T1000 (cell line): ENCODE results near the gene PIBF1.
"Not testable (repeated sequence)": the region's sequence is repeated elsewhere in the genome, so short reads cannot be mapped to it uniquely, and the experiment has no call there.

ENCODE experiments used
- DNase-seq: peaks from one replicate; lab custom pipeline; 2025; ENCODE audit warnings: mixed read lengths; lab: John Stamatoyannopoulos, UW

Gene PIBF1

GRCh38 chr13:73011751-73012150 lies 229.8 kb downstream of the PIBF1 start:
- no peak for DNase-seq

- no peak for DNase-seq
Measured at GRCh38 chr13:73015805-73016204, 233.9 kb downstream of the PIBF1 start.

- no peak for DNase-seq
Measured at GRCh38 chr13:73018336-73018735, 236.4 kb downstream of the PIBF1 start.

GRCh38 chr13:73025217-73026012 lies 243.5 kb downstream of the PIBF1 start:
- no peak for DNase-seq

- DNase-seq: no peak
Measured at GRCh38 chr13:73034901-73035300, 253.0 kb downstream of the PIBF1 start.

GRCh38 chr13:73035660-73036059 lies 253.7 kb downstream of the PIBF1 start:
- no peak for DNase-seq

- DNase-seq: no peak
Measured at GRCh38 chr13:73036566-73036965, 254.6 kb downstream of the PIBF1 start.

GRCh38 chr13:73038064-73038463 lies 256.1 kb downstream of the PIBF1 start:
- DNase-seq: no peak

- DNase-seq: no peak
Measured at GRCh38 chr13:73039201-73040108, 257.5 kb downstream of the PIBF1 start.

GRCh38 chr13:73040484-73040883 lies 258.6 kb downstream of the PIBF1 start:
- DNase-seq: no peak

- DNase-seq: no peak
Measured at GRCh38 chr13:73040968-73041596, 259.1 kb downstream of the PIBF1 start.

GRCh38 chr13:73045031-73045430 lies 263.1 kb downstream of the PIBF1 start:
- no peak for DNase-seq

- not testable (repeated sequence) for DNase-seq
Measured at GRCh38 chr13:73048615-73049014, 266.7 kb downstream of the PIBF1 start.

GRCh38 chr13:73054712-73055111 lies 272.8 kb downstream of the PIBF1 start:
- DNase-seq: no peak

GRCh38 chr13:73055813-73056564 lies 274.1 kb downstream of the PIBF1 start:
- peak; percentile 31 for DNase-seq

GRCh38 chr13:73056565-73056962 lies 274.6 kb downstream of the PIBF1 start:
- DNase-seq: no peak

GRCh38 chr13:73057284-73058063 lies 275.5 kb downstream of the PIBF1 start:
- no peak for DNase-seq

GRCh38 chr13:73058064-73058313 lies 276.1 kb downstream of the PIBF1 start:
- no peak for DNase-seq

GRCh38 chr13:73058432-73058735 lies 276.5 kb downstream of the PIBF1 start:
- no peak for DNase-seq

- peak; percentile 97 for DNase-seq
Measured at GRCh38 chr13:73058736-73059459, 277.0 kb downstream of the PIBF1 start, which contains the start of gene KLF5. Gene KLF5 (plus strand): TSS chr13:73059005. CDS start chr13:73059328, 323 bp downstream.
